ENCODE results near the gene FBLN1.

Gene FBLN1

DNA sequence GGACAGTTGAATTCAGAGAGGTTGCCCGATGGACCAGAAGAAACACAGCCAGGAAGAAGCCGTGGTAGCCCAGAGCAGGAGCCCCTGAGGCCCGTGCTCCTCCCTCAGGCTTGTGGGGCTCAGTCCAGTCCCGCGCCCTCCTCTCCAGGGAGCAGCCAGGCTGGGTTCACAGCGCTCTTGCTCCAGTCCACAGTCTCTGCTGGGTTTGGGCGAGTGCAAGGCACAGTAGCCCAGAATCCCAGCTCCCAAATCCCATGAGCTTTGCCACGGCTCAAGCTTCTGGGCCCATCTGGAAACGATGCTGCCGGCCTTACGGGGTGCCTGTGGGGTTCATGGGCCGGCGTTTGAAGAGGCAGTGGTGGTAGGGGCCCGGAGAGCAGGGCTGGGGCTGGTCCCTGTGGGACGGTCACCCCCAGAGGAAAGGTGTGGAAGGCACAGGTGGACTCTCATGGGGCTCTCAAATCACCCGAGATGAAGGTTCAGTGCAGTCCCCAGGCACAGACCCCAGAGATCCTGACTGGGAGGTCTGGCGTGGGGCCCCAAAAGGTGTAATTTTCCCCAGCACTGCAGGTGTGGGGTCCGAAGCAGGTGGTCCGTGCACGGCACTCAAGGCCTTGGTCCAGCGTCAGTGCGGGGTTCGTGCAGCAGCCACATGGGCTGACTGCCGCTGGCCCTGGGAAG lies 138.4 kb downstream of the FBLN1 start:
- DNase-seq (ENCODE audit: low read depth): no peak

- DNase-seq (ENCODE audit: low read depth): no peak
These were observed 140.3 kb downstream of the FBLN1 start for GRCh38 chr22:45642986-45643385.

DNA sequence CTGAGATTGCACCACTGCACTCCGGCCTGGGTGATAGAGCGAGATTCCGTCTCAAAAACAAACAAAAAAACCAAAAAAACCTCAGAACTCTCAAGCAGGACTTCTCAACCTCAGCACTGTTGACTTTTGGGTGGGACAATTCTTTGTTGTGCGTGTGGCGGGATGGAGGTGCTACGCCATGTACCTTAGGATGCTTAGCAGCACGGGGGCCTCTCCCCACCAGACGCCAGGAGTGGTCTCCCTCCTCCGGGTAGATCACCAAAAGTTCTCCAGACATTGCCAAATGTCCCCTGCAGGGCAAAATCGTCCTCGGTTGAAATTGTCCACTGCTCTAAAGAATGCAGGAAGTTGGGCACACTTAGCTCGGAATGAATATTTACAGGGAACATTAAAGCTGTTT lies 142.0 kb downstream of the FBLN1 start:
- no peak for DNase-seq (ENCODE audit: low read depth)

DNA sequence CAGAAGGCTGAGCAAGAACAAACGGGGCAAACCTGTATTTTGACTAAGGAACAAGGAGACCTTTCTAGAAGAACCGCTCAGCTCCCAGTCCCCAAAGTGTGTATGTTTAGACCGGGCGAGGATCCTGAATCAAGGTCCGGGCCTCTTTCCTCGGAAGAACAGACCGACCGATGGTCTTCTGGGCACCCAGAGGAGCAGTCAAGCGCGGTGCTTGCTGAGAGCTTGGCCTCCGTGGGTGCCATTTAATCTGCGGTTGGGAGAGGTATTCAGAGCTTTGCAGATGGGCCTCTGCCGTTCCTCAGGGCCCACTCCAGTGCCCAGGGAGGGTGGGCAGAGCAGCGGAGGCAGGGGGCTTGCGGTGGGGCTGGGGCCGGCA lies 142.5 kb downstream of the FBLN1 start:
- DNase-seq (ENCODE audit: low read depth): no peak

- peak; percentile 73 for DNase-seq (ENCODE audit: low read depth)
These were observed 143.1 kb downstream of the FBLN1 start for GRCh38 chr22:45645526-45646414.

GRCh38 chr22:45647532-45648225 lies 145.0 kb downstream of the FBLN1 start:
- DNase-seq (ENCODE audit: low read depth): no peak

DNA sequence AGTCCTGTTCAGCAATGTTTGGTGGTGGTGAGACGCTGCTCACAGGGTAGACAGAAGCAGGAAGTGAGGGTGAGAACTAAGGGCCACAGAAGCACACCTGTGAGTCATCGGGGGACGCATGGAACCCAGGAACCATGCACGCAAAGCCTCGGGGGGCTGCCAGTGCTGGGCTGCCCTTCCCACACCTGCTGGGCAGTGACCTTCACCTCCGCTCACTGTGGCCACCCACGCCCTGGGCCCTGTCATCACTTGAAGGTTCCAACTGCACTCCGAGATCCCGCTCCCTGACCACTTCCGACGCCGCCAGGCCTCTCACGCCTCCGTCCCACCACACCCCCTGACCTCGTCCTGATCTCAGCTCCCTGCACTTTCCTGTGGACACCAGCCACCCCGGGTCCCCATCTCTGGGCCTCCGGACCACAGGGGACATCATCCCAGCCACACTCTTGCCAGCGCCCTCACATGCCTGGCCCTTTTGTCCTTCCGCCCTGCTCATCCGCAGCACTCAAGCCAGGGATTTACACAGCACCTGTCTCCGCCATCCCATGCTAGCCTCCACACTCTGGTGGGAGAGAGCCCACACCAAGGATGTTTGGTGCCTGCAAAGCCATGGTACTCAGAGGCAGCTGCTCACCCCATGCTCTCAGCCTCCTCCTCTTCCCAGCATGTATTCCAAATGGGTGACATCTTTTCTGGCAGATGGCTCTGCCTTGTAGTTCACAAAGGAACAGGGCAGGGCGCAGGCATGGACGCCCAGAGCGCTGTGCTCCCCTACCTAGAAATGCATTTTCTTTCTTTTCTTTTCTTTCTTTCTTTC lies 145.8 kb downstream of the FBLN1 start:
- no peak for DNase-seq (ENCODE audit: low read depth)

DNA sequence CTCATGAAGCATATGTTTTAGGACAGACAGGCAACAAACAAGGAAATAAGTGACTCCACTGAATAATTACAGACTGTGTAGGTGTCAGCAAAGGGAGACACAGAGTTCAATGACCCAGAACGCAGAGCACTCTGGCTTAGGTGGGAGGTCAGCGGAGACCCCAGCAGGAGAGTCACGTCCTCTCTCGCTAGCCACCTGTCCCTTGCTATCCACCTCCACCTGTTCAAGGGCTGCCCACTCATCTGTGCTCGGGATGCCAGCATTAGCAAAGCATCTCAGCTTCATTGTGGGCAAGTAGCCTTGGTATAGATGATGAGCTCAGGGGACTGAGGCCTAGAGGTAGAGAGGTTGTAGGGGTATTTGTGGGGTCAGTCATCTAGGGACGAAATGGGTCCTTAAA lies 147.1 kb downstream of the FBLN1 start:
- no peak for DNase-seq (ENCODE audit: low read depth)

- DNase-seq (ENCODE audit: low read depth): no peak
These were observed 148.0 kb downstream of the FBLN1 start for GRCh38 chr22:45650721-45651120.

All from stimulated activated CD8-positive, alpha-beta memory T cell treated with anti-CD3 and anti-CD28 coated beads, Interleukin-4, amount 100 ng/mL, for 24 hours (primary cell).